ENCODE results near the gene FBXO42.

DNA sequence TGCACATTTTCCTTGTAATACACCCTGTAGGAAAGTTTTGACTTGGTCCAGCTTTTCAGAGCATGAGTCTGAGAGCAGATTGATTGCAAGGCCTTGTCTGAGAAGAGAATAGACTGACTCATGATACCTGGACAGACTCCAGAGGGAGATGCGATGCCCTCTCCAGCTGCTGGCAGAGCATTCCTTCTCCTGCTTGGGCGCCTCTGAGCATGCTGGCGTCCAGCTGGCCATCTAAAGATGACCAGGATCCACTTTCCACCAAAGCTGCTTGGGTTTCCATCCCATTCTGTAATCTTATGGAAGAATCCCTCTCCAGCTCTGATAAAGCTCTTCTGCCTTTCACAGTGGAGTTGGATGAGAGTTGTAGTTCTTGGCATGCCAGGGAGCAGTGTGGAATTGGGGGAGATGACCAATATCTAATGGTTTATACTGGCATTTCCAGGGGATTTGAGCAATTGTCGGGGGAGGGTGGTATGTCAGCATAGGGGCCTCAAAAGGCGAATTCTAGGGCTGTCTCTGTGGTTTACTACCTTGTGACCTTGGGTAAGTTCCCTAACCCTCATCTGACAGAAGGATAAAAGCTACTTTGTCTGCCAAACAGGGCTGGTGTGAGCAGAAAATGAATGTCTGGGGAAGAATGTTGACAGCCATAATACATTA is 34.3 kb upstream of the FBXO42 start:
- no peak for TF ChIP-seq CTCF (IDR thresholded peaks at IDR 0.05; ENCODE audit: low read depth, low read length)
- no peak for TF ChIP-seq POLR2A (IDR thresholded peaks at IDR 0.05; ENCODE audit: extremely low read depth, insufficient read length)
